IMR-90 (cell line): Measurements from ENCODE around the gene ZNF322. TPM values are rescaled to one million over a fixed set of nuclear protein-coding genes. Genes with fewer than 3 reads are reported as not detected.

Experiments used
- ATAC-seq: fragments of 200-7000 bp; cut with Tn5 transposase; 2 replicates; pipeline ENCODE4 v1.9.1; 2020; ENCODE audit warnings: low read depth, mild to moderate bottlenecking, moderate library complexity
- BruUV-seq: library from RNA; stranded (reverse); fragments of 400-500 nt; replicated peaks from 2 replicates; lab custom pipeline; 2021; lab: Mats Ljungman, UMichigan
- CTCF ChIA-PET: fragments of 300-600 bp; formaldehyde crosslinking; extraction: SDS; loops from one replicate; lab custom pipeline; 2021; ENCODE audit warnings: antibody characterized with exemption; lab: Yijun Ruan, JAX
- POLR2A ChIA-PET: fragments of 300-600 bp; sonication (Branson Sonifier 250); formaldehyde crosslinking; loops from one replicate; lab custom pipeline; 2022; ENCODE audit warnings: antibody characterized with exemption; ENCODE audit not compliant: unreplicated experiment; lab: Charles Lee
- DNase-seq: peaks from one replicate; pipeline ENCODE4 v3.0.0; 2013
- H2AFZ ChIP-seq: replicated peaks from 2 replicates; pipeline ENCODE3; 2013; ENCODE audit warnings: low read length, mild to moderate bottlenecking; ENCODE audit not compliant: poor library complexity
- H2AK5ac ChIP-seq: 2 replicates; pipeline ENCODE4 v1.6.1; 2013; ENCODE audit warnings: low read depth, low read length, inconsistent platforms
- H2AK9ac ChIP-seq: replicated peaks from 2 replicates; pipeline ENCODE3; 2013; ENCODE audit warnings: mild to moderate bottlenecking, low read depth, low read length, moderate library complexity; ENCODE audit not compliant: poor library complexity
- H2BK120ac ChIP-seq: 2 replicates; pipeline ENCODE4 v1.6.1; 2013; ENCODE audit warnings: low read depth, low read length, inconsistent platforms
- H2BK15ac ChIP-seq: 3 replicates; pipeline ENCODE4 v1.6.1; 2013; ENCODE audit warnings: low read depth, low read length, inconsistent platforms
- H2BK20ac ChIP-seq: 2 replicates; pipeline ENCODE4 v1.6.1; 2013; ENCODE audit warnings: low read depth, mild to moderate bottlenecking, inconsistent platforms, low read length, moderate library complexity
- H2BK5ac ChIP-seq: 2 replicates; pipeline ENCODE4 v1.6.1; 2013; ENCODE audit warnings: mild to moderate bottlenecking, low read depth, low read length, inconsistent platforms; ENCODE audit not compliant: poor library complexity, severe bottlenecking
- H3K14ac ChIP-seq: replicated peaks from 2 replicates; pipeline ENCODE4 v1.6.1; 2013; ENCODE audit warnings: low read depth, low read length, inconsistent platforms
- H3K18ac ChIP-seq: 2 replicates; pipeline ENCODE4 v1.6.1; 2013; ENCODE audit warnings: low read depth, low read length, control low read depth
- H3K23ac ChIP-seq: 2 replicates; pipeline ENCODE4 v1.6.1; 2013; ENCODE audit warnings: low read depth, low read length, inconsistent platforms
- H3K27ac ChIP-seq: 2 replicates; pipeline ENCODE4 v1.5.1; 2013; ENCODE audit warnings: mild to moderate bottlenecking, control low read depth, low read length; ENCODE audit not compliant: insufficient read depth
- H3K27me3 ChIP-seq: 2 replicates; pipeline ENCODE4 v1.6.1; 2013; ENCODE audit warnings: low read length; ENCODE audit not compliant: control insufficient read depth, insufficient read depth
- H3K36me3 ChIP-seq: 2 replicates; pipeline ENCODE4 v1.6.1; 2013; ENCODE audit warnings: low read length, mixed read lengths; ENCODE audit not compliant: control insufficient read depth, insufficient read depth
- H3K4ac ChIP-seq: 2 replicates; pipeline ENCODE4 v1.6.1; 2013; ENCODE audit warnings: low read depth, low read length, inconsistent platforms
- H3K4me1 ChIP-seq: 2 replicates; pipeline ENCODE4 v1.6.1; 2013; ENCODE audit warnings: low read length, mixed read lengths; ENCODE audit not compliant: control insufficient read depth, insufficient read depth
- H3K4me2 ChIP-seq: 2 replicates; pipeline ENCODE4 v1.6.1; 2013; ENCODE audit warnings: low read depth, mild to moderate bottlenecking, control low read depth, low read length, moderate library complexity
- H3K4me3 ChIP-seq: 2 replicates; pipeline ENCODE4 v1.5.1; 2013; ENCODE audit warnings: low read depth, mild to moderate bottlenecking, control low read depth, low read length, moderate library complexity; ENCODE audit not compliant: insufficient read depth
- H3K56ac ChIP-seq: 2 replicates; pipeline ENCODE4 v1.6.1; 2013; ENCODE audit warnings: low read length, inconsistent platforms; ENCODE audit not compliant: insufficient read depth; ENCODE audit errors: extremely low read depth
- H3K79me1 ChIP-seq, 2 experiments: 2 replicates each; pipeline ENCODE4 v1.6.1; 2013; ENCODE audit warnings: low read length in 2 of 2, inconsistent platforms in 1 of 2, low read depth in 1 of 2
- H3K9ac ChIP-seq: 2 replicates; pipeline ENCODE4 v1.6.1; 2013; ENCODE audit warnings: low read depth, low read length, control low read depth
- H3K9me1 ChIP-seq: 2 replicates; pipeline ENCODE4 v1.6.1; 2013; ENCODE audit warnings: low read length, inconsistent platforms; ENCODE audit not compliant: insufficient read depth
- H3K9me3 ChIP-seq: 2 replicates; pipeline ENCODE4 v1.6.1; 2013; ENCODE audit warnings: low read length; ENCODE audit not compliant: control insufficient read depth, insufficient read depth
- H4K20me1 ChIP-seq: 2 replicates; pipeline ENCODE4 v1.6.1; 2013; ENCODE audit warnings: low read length, inconsistent platforms; ENCODE audit not compliant: insufficient read depth
- H4K5ac ChIP-seq: 2 replicates; pipeline ENCODE4 v1.6.1; 2013; ENCODE audit warnings: mild to moderate bottlenecking, low read depth, low read length, control low read depth
- H4K8ac ChIP-seq, 2 experiments: 2 replicates each; pipeline ENCODE4 v1.6.1; 2013; ENCODE audit warnings: low read depth in 2 of 2, low read length in 2 of 2, control low read depth in 1 of 2, inconsistent platforms in 1 of 2
- H4K91ac ChIP-seq: 2 replicates; pipeline ENCODE4 v1.6.1; 2013; ENCODE audit warnings: low read depth, low read length, inconsistent platforms; ENCODE audit not compliant: insufficient read depth
- BHLHE40 ChIP-seq: fragments of 150-350 bp; IDR thresholded peaks from 2 replicates; pipeline ENCODE4 v1.6.1; 2016; ENCODE audit warnings: mild to moderate bottlenecking, low read depth, low read length
- CEBPB ChIP-seq: IDR thresholded peaks from 2 replicates; pipeline ENCODE4 v1.6.1; 2012; ENCODE audit warnings: low read depth, low read length, improper control_type of control experiment
- CHD1 ChIP-seq: IDR thresholded peaks from 2 replicates; pipeline ENCODE4 v1.6.1; 2012; ENCODE audit warnings: low read depth, low read length, improper control_type of control experiment
- CTCF ChIP-seq: conservative IDR thresholded peaks from 2 replicates; pipeline ENCODE4 v1.5.1; 2012; ENCODE audit warnings: mild to moderate bottlenecking, low read depth, low read length, improper control_type of control experiment
- ELK1 ChIP-seq: fragments of 150-350 bp; IDR thresholded peaks from 2 replicates; pipeline ENCODE4 v1.6.1; 2016; ENCODE audit warnings: low read depth, mild to moderate bottlenecking, low read length, moderate library complexity, borderline replicate concordance
- FOS ChIP-seq: fragments of 150-350 bp; IDR thresholded peaks from 2 replicates; pipeline ENCODE4 v1.6.1; 2016; ENCODE audit warnings: low read depth, low read length
- MAFK ChIP-seq: IDR thresholded peaks from 2 replicates; pipeline ENCODE4 v1.6.1; 2012; ENCODE audit warnings: low read depth, low read length, improper control_type of control experiment
- MAZ ChIP-seq: IDR thresholded peaks from 2 replicates; pipeline ENCODE4 v1.6.1; 2012; ENCODE audit warnings: low read depth, mild to moderate bottlenecking, low read length, improper control_type of control experiment, moderate library complexity, borderline replicate concordance
- MXI1 ChIP-seq: IDR thresholded peaks from 2 replicates; pipeline ENCODE4 v1.6.1; 2012; ENCODE audit warnings: low read depth, mild to moderate bottlenecking, low read length, moderate library complexity, borderline replicate concordance
- NFE2L2 ChIP-seq: fragments of 150-350 bp; IDR thresholded peaks from 2 replicates; pipeline ENCODE4 v1.6.1; 2016; ENCODE audit warnings: low read depth, mild to moderate bottlenecking, low read length
- POLR2A ChIP-seq: IDR thresholded peaks from 2 replicates; pipeline ENCODE4 v1.6.1; 2012; ENCODE audit warnings: mild to moderate bottlenecking, low read depth, low read length
- RAD21 ChIP-seq: IDR thresholded peaks from 2 replicates; pipeline ENCODE4 v1.6.1; 2012; ENCODE audit warnings: low read length, improper control_type of control experiment
- RCOR1 ChIP-seq: IDR thresholded peaks from 2 replicates; pipeline ENCODE4 v1.6.1; 2012; ENCODE audit warnings: mild to moderate bottlenecking, low read length, improper control_type of control experiment; ENCODE audit not compliant: insufficient replicate concordance
- RFX5 ChIP-seq: IDR thresholded peaks from 2 replicates; pipeline ENCODE4 v1.8.0; 2012; ENCODE audit warnings: low read depth, mild to moderate bottlenecking, low read length, moderate library complexity
- SMC3 ChIP-seq: fragments of 150-350 bp; IDR thresholded peaks from 2 replicates; pipeline ENCODE4 v1.6.1; 2016; ENCODE audit warnings: low read depth, mild to moderate bottlenecking, antibody characterized with exemption, low read length, moderate library complexity
- USF2 ChIP-seq: fragments of 150-350 bp; IDR thresholded peaks from 2 replicates; pipeline ENCODE4 v1.6.1; 2017; ENCODE audit warnings: mild to moderate bottlenecking, antibody characterized with exemption, low read length, low read depth
- whole genome bisulfite sequencing, 2 experiments: methylation state at CpG; one replicate each; pipeline versions ENCODE4 v1.1.5 to v1.1.7; 2013; ENCODE audit warnings: missing lambda C conversion rate in 2 of 2; ENCODE audit not compliant: insufficient read length in 1 of 2; ENCODE audit errors: extremely low coverage in 2 of 2; 5-methylcytosine and 5-hydroxymethylcytosine counted together
- dilution Hi-C: fragments of 300-500 bp; cut with HindIII; formaldehyde crosslinking; loops from one replicate; pipeline ENCODE4 v1.14.3; 2018; ENCODE audit warnings: low sequenced_read_pairs; ENCODE audit not compliant: unreplicated experiment
- in situ Hi-C: fragments of 300-500 bp; cut with MboI; formaldehyde crosslinking; loops from 3 replicates; pipeline ENCODE4 v1.14.3; 2019; ENCODE audit warnings: low sequenced_read_pairs, inconsistent platforms, mixed read lengths
- intact Hi-C: fragments of 100-400 bp; cut with micrococcal nuclease; formaldehyde crosslinking; loops from 2 replicates; pipeline ENCODE4 v1.10.0; 2022
- polyA plus RNA-seq, 3 experiments: library from polyadenylated mRNA; depleted of rRNA; stranded (reverse); fragments of >200 nt; gene quantifications; 2 replicates each; pipeline ENCODE4 v1.2.3, GENCODE V29; 2012; ENCODE audit warnings: low replicate concordance in 1 of 3
- total RNA-seq: library from RNA; depleted of rRNA; stranded (reverse); fragments of >200 nt; gene quantifications from 2 replicates; pipeline ENCODE4 v1.2.3, GENCODE V29; 2012

Gene ZNF322
- total and polyA plus RNA-seq, 2 of the 4 experiments (the other 2 are of a cell fraction): 5.3 to 23.3 TPM

GRCh38 chr6:26592649-26593048 is 66.9 kb downstream of the ZNF322 start:
- no peak overlapping the region for H3K14ac ChIP-seq
- DNase-seq: no peak
- WGBS, 2 experiments: no CpG with 5 or more reads among the region's 4 CpGs

More at GRCh38 chr6:26592649-26593048, 66.9 kb downstream of the ZNF322 start:
- no peak overlapping the region for H3K18ac ChIP-seq
- H2BK5ac ChIP-seq: no peak overlapping the region
- CTCF ChIA-PET: interaction anchor here (0.6 to 1.0 kb wide), 2 partner anchors 20 to 251 kb away, joined by 3 read pairs; no protein-coding TSS in a partner anchor
- H4K5ac ChIP-seq: no peak overlapping the region
- no peak overlapping the region for H3K4me2 ChIP-seq
- POLR2A ChIA-PET: interaction anchor here (1.0 kb wide), 1 partner anchor 10 kb away, joined by 3 read pairs; no protein-coding TSS in a partner anchor
- intact Hi-C loops: no loop called here
- H2BK15ac ChIP-seq: no peak overlapping the region
- no peak overlapping the region for H3K56ac ChIP-seq
- H2AK9ac ChIP-seq: no peak overlapping the region
- no peak overlapping the region for H2BK120ac ChIP-seq
- H3K4me3 ChIP-seq: no peak overlapping the region
- in situ Hi-C loops: no loop called here
- no peak overlapping the region for H4K8ac ChIP-seq
- no peak overlapping the region for H3K23ac ChIP-seq
- H2BK20ac ChIP-seq: no peak overlapping the region
- dilution Hi-C loops: no loop called here
- no peak for ATAC-seq
- H3K79me1 ChIP-seq: peaks cover 2 to 8% of the 10 kb centered on the region in 2 experiments; a peak in 2 of 4 replicates
- H2AK5ac ChIP-seq: no peak overlapping the region
- TF ChIP-seq MAFK: no peak
- no peak for TF ChIP-seq MAZ
- TF ChIP-seq MXI1: no peak
- no peak for TF ChIP-seq FOS
- no peak for TF ChIP-seq USF2
- no peak for TF ChIP-seq BHLHE40
- TF ChIP-seq SMC3: no peak
- TF ChIP-seq ELK1: no peak
- TF ChIP-seq RFX5: no peak
- no peak for TF ChIP-seq CHD1
- TF ChIP-seq CEBPB: no peak
- TF ChIP-seq RAD21: no peak
- no peak for TF ChIP-seq NFE2L2
- TF ChIP-seq POLR2A: no peak
- no peak for TF ChIP-seq CTCF
- TF ChIP-seq RCOR1: no peak
- no peak overlapping the region for H3K27ac ChIP-seq
- peaks cover 1% of the 10 kb centered on the region; the same call in 1 of the 2 replicates for H3K4me1 ChIP-seq
- H4K20me1 ChIP-seq: no peaks in the 10 kb centered on the region
- no TSS peak for BruUV-seq
- no peaks in the 10 kb centered on the region for H3K27me3 ChIP-seq
- H4K91ac ChIP-seq: no peak overlapping the region
- H3K36me3 ChIP-seq: no peaks in the 10 kb centered on the region
- H3K4ac ChIP-seq: no peak overlapping the region
- no peak overlapping the region for H3K9ac ChIP-seq
- no peaks in the 10 kb centered on the region for H3K9me3 ChIP-seq
- no peak overlapping the region for H2AFZ ChIP-seq
- H3K9me1 ChIP-seq: no peaks in the 10 kb centered on the region
